ENCODE measurements around the gene HK1.

DNA sequence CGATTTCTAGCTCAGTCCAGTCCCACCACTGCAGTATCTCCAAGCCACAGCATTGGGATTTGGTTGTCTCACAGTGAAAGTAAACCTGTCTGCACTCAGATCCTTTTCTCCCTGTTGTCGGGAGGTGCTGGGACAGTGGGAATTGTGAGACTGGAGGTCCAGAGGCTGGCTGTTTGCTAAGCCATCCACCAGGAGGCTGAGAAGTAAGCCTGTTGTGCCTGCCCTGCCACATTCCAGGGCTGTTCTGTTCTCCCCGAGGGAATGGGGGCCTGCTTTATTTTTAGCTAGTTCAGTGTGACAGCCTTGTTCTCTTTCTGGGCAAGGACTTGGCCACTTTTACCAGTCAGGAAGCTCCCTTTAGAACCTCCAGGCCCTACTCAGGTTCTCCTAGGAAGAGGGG lies 54.9 kb downstream of the HK1 start:
- TF ChIP-seq, protein P1, sequence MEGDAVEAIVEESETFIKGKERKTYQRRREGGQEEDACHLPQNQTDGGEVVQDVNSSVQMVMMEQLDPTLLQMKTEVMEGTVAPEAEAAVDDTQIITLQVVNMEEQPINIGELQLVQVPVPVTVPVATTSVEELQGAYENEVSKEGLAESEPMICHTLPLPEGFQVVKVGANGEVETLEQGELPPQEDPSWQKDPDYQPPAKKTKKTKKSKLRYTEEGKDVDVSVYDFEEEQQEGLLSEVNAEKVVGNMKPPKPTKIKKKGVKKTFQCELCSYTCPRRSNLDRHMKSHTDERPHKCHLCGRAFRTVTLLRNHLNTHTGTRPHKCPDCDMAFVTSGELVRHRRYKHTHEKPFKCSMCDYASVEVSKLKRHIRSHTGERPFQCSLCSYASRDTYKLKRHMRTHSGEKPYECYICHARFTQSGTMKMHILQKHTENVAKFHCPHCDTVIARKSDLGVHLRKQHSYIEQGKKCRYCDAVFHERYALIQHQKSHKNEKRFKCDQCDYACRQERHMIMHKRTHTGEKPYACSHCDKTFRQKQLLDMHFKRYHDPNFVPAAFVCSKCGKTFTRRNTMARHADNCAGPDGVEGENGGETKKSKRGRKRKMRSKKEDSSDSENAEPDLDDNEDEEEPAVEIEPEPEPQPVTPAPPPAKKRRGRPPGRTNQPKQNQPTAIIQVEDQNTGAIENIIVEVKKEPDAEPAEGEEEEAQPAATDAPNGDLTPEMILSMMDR (IDR thresholded peaks at IDR 0.05): no peak
- TF ChIP-seq POLR2A (IDR thresholded peaks at IDR 0.05): no peak
